Lower leg skin (tissue), 3 donors: ENCODE measurements around the gene GAB1.

Experiments
- CTCF ChIP-seq, 3 donors: fragments of 450-650 bp; IDR thresholded peaks; one replicate each; pipeline ENCODE4 v1.5.1; 2016; ENCODE audit warnings: antibody characterized with exemption in 3 of 3, mild to moderate bottlenecking in 3 of 3, moderate library complexity in 2 of 3
- POLR2A ChIP-seq, 2 donors: fragments of 450-650 bp; IDR thresholded peaks; one replicate each; pipeline ENCODE4 v1.6.1; 2016 to 2017; ENCODE audit warnings: antibody characterized with exemption in 2 of 2, mild to moderate bottlenecking in 1 of 2, moderate library complexity in 1 of 2

DNA sequence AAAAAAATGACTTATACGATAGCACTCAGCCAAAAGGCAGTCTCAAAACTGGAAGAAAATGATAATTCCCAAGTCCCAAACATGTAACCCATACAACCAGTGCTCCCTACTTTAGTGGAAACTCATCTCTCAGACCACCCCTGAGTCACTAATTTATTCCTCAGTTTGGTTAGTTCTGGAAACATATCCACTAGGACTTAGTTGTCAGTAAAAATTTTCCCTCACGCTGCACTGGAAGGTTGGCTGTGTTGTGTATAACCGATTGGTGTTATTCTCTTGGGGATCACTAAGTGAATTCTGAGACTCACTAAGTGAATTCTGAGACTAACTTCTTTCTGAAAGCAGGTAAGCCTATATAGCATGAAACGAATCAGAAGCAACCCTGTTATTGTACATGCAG is 48.5 kb upstream of the GAB1 start:
- no peak for TF ChIP-seq CTCF (IDR thresholded peaks at IDR 0.05)
- TF ChIP-seq POLR2A (IDR thresholded peaks at IDR 0.05) = no peak
